Spinal cord (tissue), 4 donors: ENCODE data around the gene SKI. TPM values are rescaled to one million over a fixed set of nuclear protein-coding genes. Genes with fewer than 3 reads are reported as not detected.

ENCODE experiments used
- polyA plus RNA-seq, 2 donors: library from polyadenylated mRNA; unstranded; fragments of 120-200 nt; gene quantifications; one replicate each; pipeline ENCODE4 v1.2.1, GENCODE V29; 2013; ENCODE audit not compliant: insufficient read length in 2 of 2
- total RNA-seq, 2 donors: library from RNA; depleted of rRNA in 1 of 2; stranded (reverse); fragments of 120-200 nt in 1 of 2; fragments of >200 nt in 1 of 2; gene quantifications; one replicate each; pipeline versions ENCODE4 v1.2.3 to v1.2.4, GENCODE V29; 2013 to 2014

SKI gene
- total and polyA plus RNA-seq, 4 donors, result 20.0 to 72.3 (median 46.2) TPM

Other genes starting within 250 kb of the SKI start
- 1 to 10 TPM in 1 of 2 donors, under 1 TPM in 1; 0.59 to 4.1 TPM for gene CFAP74, start 224.5 kb upstream of the SKI start, total RNA-seq
- gene CFAP74, start 224.5 kb upstream of the SKI start, polyA plus RNA-seq, result 1 to 10 TPM; 5.0 to 5.6 TPM
- 1 to 10 TPM in 1 of 2 donors, under 1 TPM in 1; 0.88 to 1.6 TPM for gene GABRD, start 209.0 kb upstream of the SKI start, total RNA-seq
- 1 to 10 TPM; 3.9 to 5.2 TPM for gene GABRD, start 209.0 kb upstream of the SKI start, polyA plus RNA-seq
- 10 to 100 TPM; 33.2 to 63.6 TPM for gene PRKCZ, start 177.9 kb upstream of the SKI start, total RNA-seq
- 100 to 1,000 TPM; 123 to 131 TPM for gene PRKCZ, start 177.9 kb upstream of the SKI start, polyA plus RNA-seq
- 10 to 100 TPM; 15.5 to 27.3 TPM for gene FAAP20, start 33.5 kb upstream of the SKI start, total RNA-seq
- gene FAAP20, start 33.5 kb upstream of the SKI start, polyA plus RNA-seq, result 10 to 100 TPM; 87.2 to 96.8 TPM
- gene MORN1, start 163.2 kb downstream of the SKI start, total RNA-seq, result 10 to 100 TPM in 1 of 2 donors, 1 to 10 TPM in 1; 8.4 to 17.5 TPM
- 10 to 100 TPM; 10.6 to 15.0 TPM for gene MORN1, start 163.2 kb downstream of the SKI start, polyA plus RNA-seq
- 10 to 100 TPM; 48.8 to 83.6 TPM for gene RER1, start 163.5 kb downstream of the SKI start, total RNA-seq
- 100 to 1,000 TPM in 1 of 2 donors, 10 to 100 TPM in 1; 95.9 to 118 TPM for gene RER1, start 163.5 kb downstream of the SKI start, polyA plus RNA-seq
- gene PEX10, start 184.2 kb downstream of the SKI start, total RNA-seq, result 10 to 100 TPM; 17.7 to 28.3 TPM
- 10 to 100 TPM; 35.1 to 36.9 TPM for gene PEX10, start 184.2 kb downstream of the SKI start, polyA plus RNA-seq
- 1 to 10 TPM; 3.3 to 7.1 TPM for gene PLCH2, start 248.0 kb downstream of the SKI start, total RNA-seq
- gene PLCH2, start 248.0 kb downstream of the SKI start, polyA plus RNA-seq, result 10 to 100 TPM; 17.2 to 19.0 TPM